K562 (cell line): ENCODE results near the gene DNM1.

Experiments used
- CTCF ChIP-seq, 3 experiments: IDR thresholded peaks in 2 of 3; conservative IDR thresholded peaks in 1 of 3; 2 replicates each; pipeline ENCODE4 v1.5.1; 2011 to 2012; ENCODE audit warnings: low read length in 3 of 3, mild to moderate bottlenecking in 3 of 3, control low read depth in 2 of 3, improper control_type of control experiment in 1 of 3, inconsistent platforms in 1 of 3, low read depth in 1 of 3, mixed read lengths in 1 of 3, moderate library complexity in 1 of 3; ENCODE audit not compliant: insufficient read depth in 2 of 3
- ZC3H11A ChIP-seq: IDR thresholded peaks from 2 replicates; pipeline ENCODE4 v1.6.1; 2012; ENCODE audit warnings: low read depth, low read length, improper control_type of control experiment
- ZKSCAN1 ChIP-seq: fragments of 150-350 bp; IDR thresholded peaks from 2 replicates; pipeline ENCODE4 v1.6.1; 2016; ENCODE audit warnings: low read depth, low read length

- TF ChIP-seq CTCF (IDR thresholded peaks at IDR 0.05 in 2 of 3, conservative IDR thresholded peaks at IDR 0.05 in 1 of 3; ENCODE audit: insufficient read depth in 2 of 3, low read depth in 1 of 3, low read length in 3 of 3) (peak; percentile 96 to 99 (median 97)), ZC3H11A (no peak), ZKSCAN1 (peak; percentile 57; the same call in 1 of the 2 replicates)
These were observed at the start of gene DNM1 for GRCh38 chr9:128203024-128203706.
